NCI-H524 treated with DMSO at 0.1 percent for 48 hours (cell line): Measurements from ENCODE around the gene RRAGC.
"Not testable (repeated sequence)": the region's sequence is repeated elsewhere in the genome, so short reads cannot be mapped to it uniquely, and the experiment has no call there.

ENCODE experiments used
- DNase-seq: peaks from one replicate; lab custom pipeline; 2025; lab: John Stamatoyannopoulos, UW

RRAGC gene

DNA sequence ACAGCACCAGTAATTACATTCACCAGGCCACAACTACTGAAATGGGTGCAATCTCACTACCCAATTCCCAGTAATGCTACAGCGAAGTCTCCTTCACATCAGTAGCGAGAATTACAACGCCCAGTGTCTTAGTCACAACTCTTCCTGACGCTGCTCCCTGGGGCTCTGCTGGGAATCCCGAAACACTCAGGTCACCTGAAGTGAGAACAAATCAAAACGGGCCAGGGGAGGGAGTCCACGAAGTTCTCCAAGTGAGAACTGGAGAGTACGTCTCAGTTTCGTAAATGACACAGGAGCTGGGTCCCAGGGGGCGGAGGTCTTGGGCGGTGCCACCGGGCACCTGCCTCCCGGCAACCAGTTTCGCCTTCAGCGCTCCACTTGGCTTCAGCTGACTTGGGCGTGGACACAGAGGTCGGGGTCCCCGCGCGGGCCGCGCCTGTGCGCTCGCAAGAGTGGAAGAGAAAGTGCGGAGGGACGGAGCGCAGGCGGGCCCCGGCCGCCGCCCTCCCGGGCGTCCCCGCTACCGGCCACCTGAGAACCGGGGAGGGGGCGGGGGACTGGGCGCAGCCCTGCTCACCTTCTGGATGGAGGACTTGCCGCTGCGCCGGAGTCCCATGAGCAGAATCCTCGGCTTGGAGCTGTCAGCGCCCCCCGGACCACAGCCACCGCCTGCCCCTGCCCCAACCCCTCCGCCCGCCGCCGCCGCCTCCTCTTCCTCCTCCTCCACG is 575 bp downstream of the RRAGC start:
- no peak for DNase-seq

DNA sequence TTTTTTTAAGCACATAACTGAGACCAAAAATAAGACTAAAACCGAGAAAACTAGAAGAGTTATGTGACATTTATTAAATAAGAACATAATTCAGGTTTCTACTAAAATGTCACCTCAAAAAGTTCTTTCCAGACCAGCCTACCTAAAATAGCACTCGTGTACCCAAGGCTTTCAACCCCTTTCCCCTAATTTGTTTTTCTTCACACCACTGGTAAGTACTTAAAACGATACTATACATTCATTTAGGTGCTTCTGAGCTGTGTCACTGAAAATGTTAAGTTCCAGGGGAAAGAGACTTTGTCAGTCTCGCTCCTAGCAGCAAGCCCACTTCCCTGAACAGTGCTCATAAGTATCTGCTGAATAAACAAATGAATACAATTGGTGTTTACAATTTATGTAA is 6.8 kb downstream of the RRAGC start:
- DNase-seq = no peak

DNA sequence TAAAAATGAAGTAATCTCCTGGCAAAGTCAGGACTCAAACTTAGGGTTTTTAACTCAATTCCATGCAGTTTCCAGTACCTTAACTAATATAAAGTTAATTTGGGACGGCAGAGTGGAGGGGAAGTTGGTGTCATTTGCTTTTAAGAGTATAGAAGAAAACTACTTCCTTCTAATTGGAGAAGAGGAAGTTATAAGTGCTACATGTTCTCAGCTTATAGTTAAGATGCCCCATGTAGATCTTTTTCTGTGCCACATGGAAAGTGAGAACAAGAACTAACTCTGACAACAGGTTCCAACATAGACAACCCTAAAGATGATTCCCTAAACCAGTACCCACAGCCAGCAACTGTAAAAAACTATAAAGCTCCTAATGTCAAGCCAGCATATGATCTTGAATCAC is 11.5 kb downstream of the RRAGC start:
- DNase-seq = no peak

DNA sequence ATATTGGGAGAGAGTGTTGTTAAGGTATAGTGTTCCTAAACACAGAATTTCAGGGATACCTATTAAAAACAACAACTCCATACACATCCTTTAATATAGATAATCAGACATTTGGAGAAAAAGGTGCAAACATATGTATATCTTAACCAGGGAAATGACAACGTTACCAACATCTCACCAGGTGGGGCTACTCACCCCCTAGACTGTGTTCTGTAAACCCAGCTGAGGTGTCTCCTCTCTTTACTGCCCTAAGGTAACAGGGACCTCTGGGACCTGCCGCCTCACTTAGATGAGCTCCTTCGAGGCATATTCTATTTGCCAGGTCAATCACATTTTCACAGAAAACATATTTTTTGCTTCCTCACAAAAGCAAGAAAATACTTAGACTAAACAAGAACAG is 13.4 kb downstream of the RRAGC start:
- no peak for DNase-seq

DNA sequence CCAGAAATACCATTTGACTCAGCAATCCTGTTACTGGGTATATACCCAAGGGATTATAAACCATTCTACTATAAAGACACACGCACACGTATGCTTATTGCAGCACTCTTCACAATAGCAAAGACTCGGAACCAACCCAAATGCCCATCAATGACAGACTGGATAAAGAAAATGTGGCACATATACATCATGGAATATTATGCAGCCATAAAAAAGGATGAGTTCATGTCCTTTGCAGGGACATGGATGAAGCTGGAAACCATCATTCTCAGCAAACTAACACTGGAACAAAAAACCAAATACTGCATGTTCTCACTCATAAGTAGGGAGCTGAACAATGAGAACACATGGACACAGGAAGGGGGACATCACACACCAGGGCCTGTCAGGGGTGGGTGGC is 14.5 kb downstream of the RRAGC start:
- not testable (repeated sequence) for DNase-seq

DNA sequence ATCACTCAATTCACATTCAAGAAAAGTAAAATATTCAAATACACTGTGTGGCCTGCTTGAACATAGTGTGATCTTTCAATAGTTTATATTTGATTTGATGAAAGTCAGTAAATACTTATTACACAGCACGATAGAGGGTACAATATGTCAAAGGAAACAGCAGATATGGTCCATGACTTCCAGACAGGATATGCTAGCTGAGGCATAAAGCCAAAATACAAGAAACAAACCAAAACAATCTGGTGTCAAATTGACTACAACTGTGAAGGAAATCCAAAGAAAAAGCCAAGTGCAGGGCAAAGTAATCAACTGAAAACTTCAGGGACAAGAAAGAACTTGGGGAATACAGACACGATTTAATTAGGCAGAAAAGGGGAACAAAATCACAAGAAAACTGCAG is 19.3 kb downstream of the RRAGC start:
- no peak for DNase-seq

DNA sequence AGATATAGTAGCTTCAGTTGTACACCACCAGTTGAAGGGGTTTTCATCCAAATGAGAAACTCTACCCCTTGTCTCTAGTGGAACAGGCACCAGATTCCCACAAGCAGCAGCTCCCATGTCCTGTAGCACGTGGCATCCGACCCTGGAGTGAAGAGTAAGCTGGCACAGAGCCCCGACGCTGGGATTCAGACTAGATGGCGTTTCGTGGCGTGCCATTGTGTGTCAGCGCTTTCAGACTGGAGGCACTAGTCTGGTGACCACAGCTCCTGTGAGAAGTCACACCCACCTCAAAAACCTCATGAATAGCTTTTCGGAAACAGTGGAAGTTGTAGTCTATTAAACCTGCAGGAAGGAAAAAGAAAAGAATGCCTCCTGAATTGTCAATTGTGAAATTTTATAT is 20.2 kb downstream of the RRAGC start:
- DNase-seq = no peak

DNA sequence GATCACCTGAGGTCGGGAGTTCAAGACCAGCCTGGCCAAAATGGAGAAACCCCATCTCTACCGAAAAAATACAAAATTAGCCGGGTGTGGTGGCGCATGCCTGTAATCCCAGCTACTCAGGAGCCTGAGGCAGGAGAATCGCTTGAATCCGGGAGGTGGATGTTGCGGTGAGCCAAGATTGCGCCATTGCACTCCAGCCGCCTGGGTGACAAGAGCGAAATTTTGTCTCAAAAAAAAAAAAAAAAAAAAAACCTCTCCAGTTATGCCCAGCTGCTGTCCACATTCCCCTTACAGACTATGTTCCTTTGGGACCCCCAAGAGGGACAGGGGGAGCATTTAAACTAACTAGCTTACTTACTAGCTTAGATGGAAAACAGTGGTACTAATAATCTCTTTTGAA is 23.3 kb downstream of the RRAGC start:
- not testable (repeated sequence) for DNase-seq

DNA sequence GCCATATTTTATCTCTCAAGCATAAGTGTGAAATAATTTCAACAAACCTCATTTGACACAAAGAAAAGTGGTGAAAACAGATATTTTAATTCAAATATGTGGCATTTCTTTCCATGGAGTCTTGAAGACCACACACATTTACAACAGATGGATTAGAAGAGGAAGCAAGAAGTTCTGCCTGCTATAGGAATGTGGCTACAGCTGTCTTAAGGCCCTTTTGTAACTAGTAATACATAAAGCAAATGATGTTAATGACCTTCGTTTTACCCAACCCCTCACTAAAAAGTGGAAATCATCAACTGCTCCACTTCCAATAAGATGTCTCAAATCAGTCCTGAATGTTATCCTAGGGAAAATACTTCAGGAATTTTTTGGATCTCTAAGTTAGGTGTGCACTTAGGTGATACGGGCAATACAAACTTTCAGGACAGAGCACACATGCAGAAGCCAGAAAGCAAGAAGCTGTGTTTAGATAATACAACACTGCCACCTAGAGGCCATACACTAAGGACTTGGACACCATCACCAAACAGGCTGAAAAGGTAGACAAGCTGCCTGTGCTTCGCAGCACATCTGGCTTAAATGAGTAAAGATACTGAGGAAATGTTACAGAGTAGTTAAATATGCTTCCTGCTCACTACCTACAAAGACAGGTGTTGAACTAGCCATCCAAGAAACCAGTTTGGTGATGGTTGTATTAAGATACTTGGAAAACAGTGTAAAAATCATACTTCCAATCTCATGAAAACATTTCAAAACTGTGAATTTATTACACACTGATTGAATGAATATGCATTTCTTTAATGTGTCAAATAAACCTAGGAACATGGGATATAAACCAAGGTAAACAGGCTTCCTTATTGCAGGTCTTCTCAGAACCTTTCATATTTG is 24.4 kb downstream of the RRAGC start:
- peak; percentile 27 for DNase-seq

DNA sequence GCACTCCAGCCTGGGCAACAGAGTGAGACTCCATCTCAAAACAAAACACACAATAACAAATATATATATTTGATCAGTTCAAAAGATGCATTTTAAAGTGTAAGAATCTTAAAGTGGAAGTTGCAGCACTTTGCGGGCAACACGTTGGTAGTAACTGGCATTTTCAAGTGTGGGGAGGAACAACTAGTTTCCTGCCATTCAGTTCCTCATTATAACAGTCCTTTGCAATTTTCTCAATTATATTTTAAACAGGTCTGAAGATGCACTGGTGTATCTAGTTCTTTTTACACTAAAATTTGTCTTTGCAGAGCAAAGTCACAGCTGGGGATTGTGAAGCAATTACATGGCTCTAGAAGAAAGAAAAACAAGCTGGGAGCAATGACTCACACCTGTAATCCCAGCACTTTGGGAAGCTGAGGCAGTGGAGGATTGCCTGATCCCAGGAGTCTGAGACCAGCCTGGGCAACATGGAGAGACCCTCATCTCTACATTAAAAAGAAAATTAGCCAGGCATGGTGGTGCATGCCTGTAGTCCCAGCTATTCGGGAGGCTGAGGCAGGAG is 25.3 kb downstream of the RRAGC start:
- no peak for DNase-seq

DNA sequence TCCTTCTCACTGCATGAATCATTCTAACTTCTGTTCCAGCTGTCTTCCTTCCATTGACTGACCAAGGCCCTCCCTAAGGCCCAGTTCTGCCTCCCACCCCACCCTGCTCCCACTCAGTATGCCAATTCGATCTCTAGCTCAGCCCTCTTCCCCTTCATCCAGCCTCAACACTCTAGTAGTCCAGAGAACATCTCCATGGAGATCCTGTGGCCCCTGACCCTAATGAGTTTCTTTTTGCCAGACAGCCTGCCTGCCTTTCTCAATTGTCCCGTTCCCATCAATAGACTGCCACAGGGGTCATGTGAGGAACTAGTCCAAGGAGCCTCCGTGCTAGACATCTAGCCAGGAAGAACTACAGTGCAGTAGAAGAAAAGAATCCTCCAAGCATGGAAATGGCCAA is 26.4 kb downstream of the RRAGC start:
- DNase-seq = no peak

DNA sequence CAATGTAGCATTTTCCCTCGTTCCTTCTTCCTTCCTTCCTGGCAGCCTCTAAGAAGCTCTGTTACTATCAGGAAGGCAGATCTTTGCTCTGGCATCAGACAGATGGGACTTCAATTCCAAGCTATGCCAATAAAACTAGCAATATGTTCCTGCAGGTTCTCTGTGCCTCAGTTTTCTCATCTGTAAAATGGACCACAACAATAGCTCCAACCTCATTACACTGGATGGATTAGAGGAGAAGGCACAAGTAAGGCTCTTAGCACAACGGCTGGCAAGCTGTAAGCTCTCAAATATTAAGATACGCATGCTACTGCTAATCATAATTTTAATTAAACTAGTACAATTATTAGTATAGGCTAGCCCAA is 27.2 kb downstream of the RRAGC start:
- DNase-seq = no peak

DNA sequence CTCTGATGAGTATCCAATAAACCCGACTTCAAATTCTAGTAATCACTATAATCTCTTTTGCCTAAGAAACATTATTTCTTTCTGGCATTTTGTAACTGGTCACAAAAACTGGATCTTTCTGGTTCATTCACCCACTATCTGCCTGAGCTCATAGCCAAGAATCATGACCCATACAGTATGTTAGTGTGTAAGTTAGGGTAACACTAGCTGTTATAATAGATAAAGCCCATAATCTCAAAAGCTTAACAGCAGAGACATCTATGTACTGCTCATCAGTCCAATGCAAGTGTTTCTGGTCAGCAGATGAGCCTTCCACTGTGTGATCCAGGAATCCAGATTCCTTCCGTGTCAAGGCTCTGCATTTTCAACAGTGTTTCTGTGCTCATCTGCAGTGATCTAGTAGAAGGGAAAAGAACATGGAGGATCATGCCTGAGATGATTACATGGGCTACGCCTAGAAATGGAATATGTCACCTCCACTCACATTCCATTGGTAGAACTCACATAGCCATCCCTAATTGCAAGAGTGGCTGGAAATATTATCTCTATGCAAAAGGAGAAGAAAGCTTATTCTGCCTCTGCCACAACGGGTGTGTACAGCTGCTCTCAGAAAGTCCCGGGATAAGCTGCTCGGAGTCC is 27.7 kb downstream of the RRAGC start:
- DNase-seq = no peak

DNA sequence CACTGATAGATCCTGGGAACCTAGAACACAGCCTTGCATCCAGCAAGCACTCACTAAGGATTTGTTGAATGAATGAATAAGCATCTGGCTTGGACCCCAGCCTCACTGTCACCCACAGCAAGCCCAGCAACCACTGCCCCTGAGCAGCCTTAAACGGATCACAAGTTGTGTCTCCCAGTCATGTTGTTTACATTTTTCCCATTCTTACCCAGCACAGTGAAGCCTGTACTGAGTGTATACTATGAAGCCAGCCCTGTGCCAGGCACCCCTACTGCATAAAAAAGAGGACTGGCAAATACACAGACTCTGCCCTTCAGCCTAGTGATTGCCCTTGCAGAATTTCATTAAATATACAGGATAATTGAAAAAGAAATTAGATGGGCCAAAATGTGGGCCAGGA is 30.2 kb downstream of the RRAGC start:
- DNase-seq = no peak

DNA sequence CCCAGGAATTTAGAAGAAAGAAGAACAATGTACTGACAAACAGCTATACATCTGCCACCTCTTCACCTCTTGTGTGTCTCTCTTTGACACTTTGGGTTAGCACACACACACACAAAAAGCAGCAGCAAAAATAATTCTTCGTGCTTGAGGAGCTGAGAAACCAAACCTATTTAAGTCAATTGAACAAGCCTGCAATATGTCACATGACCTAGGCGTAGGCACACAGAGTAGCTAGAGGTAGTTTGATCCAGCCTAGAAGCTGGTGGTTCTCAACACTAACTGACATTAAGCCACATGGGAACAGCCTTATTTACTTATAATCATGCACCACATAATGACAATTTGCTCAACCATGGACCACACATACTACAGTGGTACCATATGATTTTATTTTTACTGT is 32.3 kb downstream of the RRAGC start:
- DNase-seq = no peak

DNA sequence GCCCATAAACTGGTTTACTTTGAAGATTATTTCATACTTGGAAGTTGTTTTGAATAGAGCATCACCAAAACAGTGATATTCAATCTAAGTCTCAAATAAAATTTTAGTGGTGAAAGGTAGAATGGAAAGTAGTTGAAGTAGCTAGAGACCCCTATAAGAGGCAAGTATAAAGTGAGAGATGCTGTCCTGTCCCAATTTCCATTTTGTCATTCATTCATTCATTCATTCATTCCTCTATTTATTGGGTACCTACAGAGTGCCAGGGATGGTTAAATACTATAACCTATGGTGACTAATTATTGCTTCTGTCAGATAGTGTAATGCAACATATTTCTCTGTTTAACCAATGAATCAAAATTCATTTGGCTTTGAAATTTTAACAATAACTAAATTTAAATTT is 32.7 kb downstream of the RRAGC start:
- no peak for DNase-seq

DNA sequence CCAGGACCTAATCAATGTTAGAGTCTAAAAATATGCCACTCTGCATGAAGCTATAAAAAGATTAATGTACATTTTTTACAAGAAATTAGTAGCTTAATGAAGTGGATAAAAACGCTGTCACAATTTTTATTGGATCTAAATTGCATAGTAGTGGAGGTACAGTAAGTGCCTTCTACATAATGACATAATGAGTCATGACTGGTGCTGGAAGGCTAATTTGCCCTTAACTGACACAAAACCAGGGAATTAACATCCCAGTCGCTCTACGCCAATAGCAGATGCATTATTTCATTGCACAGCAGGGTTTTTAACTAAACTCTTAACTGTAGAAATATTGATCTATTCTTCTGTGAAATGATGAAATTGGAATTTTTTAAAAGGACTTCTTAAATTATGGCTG is 33.3 kb downstream of the RRAGC start:
- DNase-seq = no peak

DNA sequence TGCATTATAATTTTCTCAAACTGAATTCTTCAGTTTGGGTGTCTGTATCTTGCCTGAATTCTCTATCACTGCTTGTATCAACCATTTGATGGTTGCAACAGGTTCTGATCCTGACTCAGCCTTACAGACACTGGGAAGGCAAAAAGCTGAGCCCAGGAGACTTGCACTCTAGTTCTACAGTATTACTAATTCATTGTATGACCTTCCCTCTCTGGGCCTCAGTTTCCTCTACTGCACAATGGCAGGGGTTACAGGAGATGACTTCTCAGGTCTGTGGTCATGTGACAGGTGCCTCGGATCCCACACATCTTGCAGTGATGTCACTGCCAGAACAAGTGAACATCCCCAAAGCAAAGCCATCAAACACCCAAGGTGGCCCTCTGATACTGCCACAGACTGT is 38.7 kb downstream of the RRAGC start:
- DNase-seq = no peak

DNA sequence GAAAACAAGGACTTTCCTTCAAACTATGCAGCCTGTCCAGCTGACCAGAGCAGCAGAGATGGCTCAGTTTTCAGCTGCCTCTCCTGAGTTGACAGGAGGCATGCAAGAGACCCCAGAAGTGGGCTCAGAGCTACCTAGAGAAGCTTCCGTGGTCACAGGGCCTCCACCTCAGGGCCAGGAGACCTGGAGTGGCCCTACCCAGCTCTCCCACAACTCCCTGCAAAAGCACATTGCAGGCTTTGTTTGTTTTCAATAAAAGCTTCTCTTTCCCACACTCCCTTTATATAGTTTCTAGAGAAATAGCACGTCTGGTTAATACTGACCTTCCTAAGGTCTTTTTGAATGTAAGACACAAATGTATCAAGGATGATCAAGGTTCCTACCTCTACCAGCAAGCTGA is 40.1 kb downstream of the RRAGC start:
- no peak for DNase-seq

DNA sequence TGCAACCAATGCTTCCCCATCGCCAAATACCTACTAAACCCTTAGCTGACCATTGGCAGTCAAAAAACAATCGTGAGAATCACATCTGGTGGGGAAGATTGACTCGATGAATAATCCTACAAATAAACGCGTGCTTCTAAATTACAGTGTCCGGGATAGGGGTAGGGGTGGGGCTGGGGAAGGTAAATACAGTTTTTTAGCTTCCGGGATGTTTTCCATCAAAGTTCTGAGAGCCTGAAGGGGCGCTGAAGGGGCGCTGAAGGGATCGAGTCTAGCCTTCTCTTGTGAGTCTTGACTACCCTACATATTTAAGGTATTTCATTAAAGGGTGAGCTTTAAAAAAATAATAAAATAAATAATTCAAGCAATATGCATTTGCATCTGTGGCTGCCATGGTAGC is 40.5 kb downstream of the RRAGC start:
- no peak for DNase-seq

DNA sequence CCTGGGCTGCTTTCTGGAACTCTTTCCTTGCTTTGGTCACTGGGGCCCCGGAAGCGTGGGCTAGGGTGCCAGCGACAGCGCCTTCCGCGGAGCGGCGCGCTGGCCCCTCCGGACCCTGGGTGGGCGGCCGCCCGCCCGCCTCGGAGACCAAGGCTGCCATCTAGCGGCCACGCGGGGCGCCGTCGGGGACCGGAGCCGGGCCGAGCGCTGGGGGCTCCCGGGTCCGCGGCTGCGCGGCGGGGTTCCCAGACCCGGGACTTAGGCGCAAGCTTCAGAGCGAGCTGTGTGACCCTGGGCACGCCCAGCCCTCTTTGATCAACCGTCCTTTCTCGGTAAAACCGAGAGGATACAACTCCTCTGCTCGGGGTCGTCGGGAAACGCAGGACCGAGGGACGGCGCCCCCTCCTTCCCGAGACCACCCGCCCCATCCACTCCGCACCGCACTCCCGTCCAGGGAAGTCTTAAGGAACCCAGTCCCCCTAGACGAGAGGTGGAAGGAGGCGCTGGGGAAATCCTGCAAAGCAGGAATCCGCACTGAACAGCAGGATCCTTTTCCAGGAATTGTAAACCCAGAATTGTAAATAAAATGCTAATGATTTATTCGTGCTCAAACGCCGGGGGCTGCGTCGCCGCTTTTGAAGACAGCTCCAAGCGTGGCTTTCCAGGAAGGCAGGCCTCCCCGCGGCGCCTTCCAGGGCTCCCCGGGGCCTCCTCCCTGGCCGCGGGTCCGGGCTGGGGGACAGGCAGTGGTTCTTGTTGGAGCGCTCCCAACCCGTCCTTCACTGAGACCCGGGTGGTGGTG is 41.2 kb downstream of the RRAGC start:
- DNase-seq = no peak
